CD14-positive monocyte (primary cell): ENCODE measurements around the gene APEX2. TPM values are rescaled to one million over a fixed set of nuclear protein-coding genes. Genes with fewer than 3 reads are reported as not detected.

ENCODE experiments used
- DNase-seq, 3 donors: peaks; one replicate each; pipeline ENCODE4 v3.0.0-alpha.2; 2011 to 2022
- H2AFZ ChIP-seq: 2 replicates; pipeline ENCODE4 v1.6.0; 2012; ENCODE audit warnings: mild to moderate bottlenecking, low read depth, low read length, inconsistent platforms; ENCODE audit not compliant: insufficient read depth, poor library complexity, severe bottlenecking
- H3K27ac ChIP-seq, 2 donors: 1 replicate in 1 of 2; 2 replicates in 1 of 2; pipeline ENCODE4 v1.5.1; 2012 to 2013; ENCODE audit warnings: low read length in 2 of 2, control low read depth in 1 of 2, inconsistent platforms in 1 of 2, low read depth in 1 of 2, mild to moderate bottlenecking in 1 of 2
- H3K27me3 ChIP-seq, 2 donors: one replicate each; pipeline versions ENCODE4 v1.6.0 to v1.6.1; 2011 to 2013; ENCODE audit warnings: low read length in 2 of 2; ENCODE audit not compliant: control insufficient read depth in 2 of 2, insufficient read depth in 2 of 2
- H3K36me3 ChIP-seq, 2 donors: replicated peaks in 1 of 2; 1 replicate in 1 of 2; 2 replicates in 1 of 2; pipeline versions ENCODE4 v1.5.1 to v1.6.1; 2012 to 2013; ENCODE audit warnings: low read length in 2 of 2, control low read depth in 1 of 2, inconsistent platforms in 1 of 2, mild to moderate bottlenecking in 1 of 2; ENCODE audit not compliant: insufficient read depth in 2 of 2, control insufficient read depth in 1 of 2
- H3K4me1 ChIP-seq, 2 donors: 1 replicate in 1 of 2; 2 replicates in 1 of 2; pipeline versions ENCODE4 v1.5.1 to v1.6.1; 2012 to 2013; ENCODE audit warnings: low read length in 2 of 2, control low read depth in 1 of 2, inconsistent platforms in 1 of 2, mild to moderate bottlenecking in 1 of 2, moderate library complexity in 1 of 2; ENCODE audit not compliant: insufficient read depth in 2 of 2, control insufficient read depth in 1 of 2
- H3K4me2 ChIP-seq: replicated peaks from 2 replicates; pipeline ENCODE3; 2012; ENCODE audit warnings: low read length, moderate library complexity, mild to moderate bottlenecking; ENCODE audit not compliant: poor library complexity, severe bottlenecking; ENCODE audit errors: extremely low read depth
- H3K4me3 ChIP-seq, 3 experiments: fragments of 200-600 bp in 1 of 3; sonication (generic) in 1 of 3; replicated peaks in 1 of 3; 1 replicate in 2 of 3; 2 replicates in 1 of 3; pipeline ENCODE4 v1.5.1; 2011 to 2013; ENCODE audit warnings: low read length in 3 of 3, mild to moderate bottlenecking in 3 of 3, control low read depth in 2 of 3, low read depth in 2 of 3, inconsistent platforms in 1 of 3, moderate library complexity in 1 of 3
- H3K79me2 ChIP-seq: 2 replicates; pipeline ENCODE4 v1.6.0; 2012; ENCODE audit warnings: mild to moderate bottlenecking, control low read depth, inconsistent platforms, low read length, moderate library complexity; ENCODE audit not compliant: insufficient read depth
- H3K9ac ChIP-seq: 2 replicates; pipeline ENCODE4 v1.6.0; 2017; ENCODE audit warnings: low read length, mild to moderate bottlenecking; ENCODE audit not compliant: insufficient read depth, poor library complexity, severe bottlenecking
- H3K9me3 ChIP-seq, 2 donors: replicated peaks in 1 of 2; 1 replicate in 1 of 2; 2 replicates in 1 of 2; pipeline versions ENCODE4 v1.5.1 to v1.6.1; 2012 to 2013; ENCODE audit warnings: low read length in 2 of 2, control low read depth in 1 of 2; ENCODE audit not compliant: control insufficient read depth in 1 of 2, insufficient read depth in 1 of 2
- H4K20me1 ChIP-seq: 2 replicates; pipeline ENCODE4 v1.6.0; 2012; ENCODE audit warnings: mild to moderate bottlenecking, low read length, control low read depth, moderate library complexity; ENCODE audit not compliant: insufficient read depth
- H3K27ac Mint-ChIP-seq, 7 donors: one replicate each; pipeline ENCODE4 v1.8.0; 2020; ENCODE audit warnings: mild to moderate bottlenecking in 7 of 7, mixed read lengths in 7 of 7, moderate library complexity in 6 of 7, inconsistent platforms in 2 of 7
- H3K27me3 Mint-ChIP-seq, 3 donors: one replicate each; pipeline ENCODE4 v1.8.0; 2021 to 2022; ENCODE audit warnings: low read depth in 3 of 3, mild to moderate bottlenecking in 3 of 3, mixed read lengths in 3 of 3, moderate library complexity in 3 of 3, inconsistent platforms in 1 of 3
- H3K36me3 Mint-ChIP-seq, 2 donors: one replicate each; pipeline ENCODE4 v1.8.0; 2020; ENCODE audit warnings: mixed read lengths in 2 of 2, inconsistent platforms in 1 of 2, mild to moderate bottlenecking in 1 of 2
- H3K4me1 Mint-ChIP-seq: one replicate; pipeline ENCODE4 v1.8.0; 2020; ENCODE audit warnings: mild to moderate bottlenecking, mixed read lengths
- H3K4me3 Mint-ChIP-seq, 2 donors: one replicate each; pipeline ENCODE4 v1.8.0; 2020; ENCODE audit warnings: mild to moderate bottlenecking in 2 of 2, mixed read lengths in 2 of 2, moderate library complexity in 1 of 2
- H3K9me3 Mint-ChIP-seq, 7 donors: one replicate each; pipeline ENCODE4 v1.8.0; 2020 to 2022; ENCODE audit warnings: mixed read lengths in 7 of 7, mild to moderate bottlenecking in 6 of 7, moderate library complexity in 6 of 7, inconsistent platforms in 2 of 7
- WGBS: methylation state at CpG from one replicate; pipeline ENCODE4 v1.1.5; 2013; ENCODE audit warnings: missing lambda C conversion rate; ENCODE audit not compliant: insufficient coverage; 5-methylcytosine and 5-hydroxymethylcytosine counted together
- intact Hi-C, 2 donors: fragments of 100-400 bp; cut with micrococcal nuclease; formaldehyde crosslinking; loops; one replicate each; pipeline versions ENCODE4 v1.15.0 to v1.15.1; 2023
- polyA plus RNA-seq, 3 donors: library from polyadenylated mRNA; depleted of rRNA in 1 of 3; unstranded in 2 of 3; stranded (reverse) in 1 of 3; fragments of 300-500 nt in 2 of 3; fragments of >200 nt in 1 of 3; fragmentation: Illumina TruSeq in 2 of 3; gene quantifications; 1 replicate in 2 of 3; 2 replicates in 1 of 3; pipeline ENCODE4 v1.2.3, GENCODE V29; 2012 to 2021
- TF ChIP-seq, protein P1 (sequence below): fragments of 200-600 bp; IDR thresholded peaks from one replicate; pipeline ENCODE4 v1.8.0; 2022; ENCODE audit warnings: antibody characterized with exemption, mild to moderate bottlenecking

APEX2 gene
- polyA plus RNA-seq, 3 donors = 13.3 to 17.8 (median 14.4) TPM

DNA sequence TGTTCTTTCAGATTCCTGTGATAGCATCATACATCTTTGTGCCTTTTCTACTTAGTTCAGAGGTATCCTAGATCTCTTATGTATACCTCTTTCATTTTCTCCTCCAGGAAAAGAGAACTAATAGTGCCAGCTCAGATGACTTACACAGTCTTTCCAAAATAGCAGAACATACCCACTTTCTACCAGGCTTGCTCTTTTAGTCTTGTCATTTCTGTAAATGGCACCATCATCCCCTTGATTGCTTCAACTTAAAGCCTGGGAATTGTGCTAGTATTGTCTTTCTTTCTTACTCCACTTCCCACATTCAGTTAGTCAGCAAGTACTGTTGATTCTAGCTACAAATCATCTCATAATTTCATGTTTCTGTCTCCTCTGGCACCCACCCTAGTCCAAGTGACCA, 5.1 kb downstream of the APEX2 start:
- no peak overlapping the region for H3K27ac ChIP-seq
- no peak overlapping the region for H2AFZ ChIP-seq
- peaks cover 46 to 52% of the 10 kb centered on the region in 2 donors for H3K36me3 ChIP-seq
- Mint-ChIP-seq H3K9me3 (peaks cover 0 to 6% (median 2%) of the 10 kb centered on the region in 7 donors), H3K4me1 (peaks cover 23% of the 10 kb centered on the region), H3K4me3 (no peak overlapping the region), H3K36me3 (peaks cover 43 to 45% of the 10 kb centered on the region in 2 donors), H3K27ac (no peak overlapping the region), H3K27me3 (peaks cover 0 to 5% (median 5%) of the 10 kb centered on the region in 3 donors)
- H4K20me1 ChIP-seq = no peaks in the 10 kb centered on the region
- no peak overlapping the region for H3K4me3 ChIP-seq
- H3K4me1 ChIP-seq = peaks cover 23 to 25% of the 10 kb centered on the region in 2 donors
- no peaks in the 10 kb centered on the region for H3K27me3 ChIP-seq
- H3K9ac ChIP-seq = no peak overlapping the region
- peaks cover 12% of the 10 kb centered on the region for H3K79me2 ChIP-seq
- intact Hi-C loops = loop anchor here (10.0 kb wide), 3 partner anchors 160 to 360 kb away; partner anchors contain the start of gene MAGED2 (in 1 of the 2)
- no peak overlapping the region for H3K4me2 ChIP-seq
- DNase-seq = no peak
- no peaks in the 10 kb centered on the region for H3K9me3 ChIP-seq
- TF ChIP-seq, protein P1, sequence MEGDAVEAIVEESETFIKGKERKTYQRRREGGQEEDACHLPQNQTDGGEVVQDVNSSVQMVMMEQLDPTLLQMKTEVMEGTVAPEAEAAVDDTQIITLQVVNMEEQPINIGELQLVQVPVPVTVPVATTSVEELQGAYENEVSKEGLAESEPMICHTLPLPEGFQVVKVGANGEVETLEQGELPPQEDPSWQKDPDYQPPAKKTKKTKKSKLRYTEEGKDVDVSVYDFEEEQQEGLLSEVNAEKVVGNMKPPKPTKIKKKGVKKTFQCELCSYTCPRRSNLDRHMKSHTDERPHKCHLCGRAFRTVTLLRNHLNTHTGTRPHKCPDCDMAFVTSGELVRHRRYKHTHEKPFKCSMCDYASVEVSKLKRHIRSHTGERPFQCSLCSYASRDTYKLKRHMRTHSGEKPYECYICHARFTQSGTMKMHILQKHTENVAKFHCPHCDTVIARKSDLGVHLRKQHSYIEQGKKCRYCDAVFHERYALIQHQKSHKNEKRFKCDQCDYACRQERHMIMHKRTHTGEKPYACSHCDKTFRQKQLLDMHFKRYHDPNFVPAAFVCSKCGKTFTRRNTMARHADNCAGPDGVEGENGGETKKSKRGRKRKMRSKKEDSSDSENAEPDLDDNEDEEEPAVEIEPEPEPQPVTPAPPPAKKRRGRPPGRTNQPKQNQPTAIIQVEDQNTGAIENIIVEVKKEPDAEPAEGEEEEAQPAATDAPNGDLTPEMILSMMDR = no peak

DNA sequence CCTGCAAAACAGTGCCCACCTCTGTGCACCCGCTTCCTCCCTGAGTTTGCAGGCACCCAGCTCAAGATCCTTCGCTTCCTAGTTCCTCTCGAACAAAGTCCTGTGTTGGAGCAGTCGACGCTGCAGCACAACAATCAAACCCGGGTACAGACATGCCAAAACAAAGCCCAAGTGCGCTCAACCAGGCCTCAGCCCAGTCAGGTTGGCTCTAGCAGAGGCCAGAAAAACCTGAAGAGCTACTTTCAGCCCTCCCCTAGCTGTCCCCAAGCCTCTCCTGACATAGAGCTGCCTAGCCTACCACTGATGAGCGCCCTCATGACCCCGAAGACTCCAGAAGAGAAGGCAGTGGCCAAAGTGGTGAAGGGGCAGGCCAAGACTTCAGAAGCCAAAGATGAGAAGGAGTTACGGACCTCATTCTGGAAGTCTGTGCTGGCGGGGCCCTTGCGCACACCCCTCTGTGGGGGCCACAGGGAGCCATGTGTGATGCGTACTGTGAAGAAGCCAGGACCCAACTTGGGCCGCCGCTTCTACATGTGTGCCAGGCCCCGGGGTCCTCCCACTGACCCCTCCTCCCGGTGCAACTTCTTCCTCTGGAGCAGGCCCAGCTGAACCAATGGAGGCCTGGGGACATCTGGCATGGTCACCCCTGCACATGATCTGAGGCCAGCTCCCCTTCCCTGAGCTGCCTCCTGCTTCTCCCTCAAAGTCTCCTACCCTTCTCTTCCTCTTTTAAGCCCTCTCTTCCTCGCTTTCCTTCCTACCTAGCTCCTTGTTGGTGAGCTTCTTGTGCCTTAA, 6.9 kb downstream of the APEX2 start:
- Histone ChIP-seq H3K36me3 (peaks cover 46 to 50% of the 10 kb centered on the region in 2 donors), H3K4me3 (no peak overlapping the region), H3K27ac (peak overlapping the region in 1 of 2 donors; percentile 7), H3K9ac (no peak overlapping the region), H3K27me3 (no peaks in the 10 kb centered on the region), H3K4me2 (no peak overlapping the region), H4K20me1 (no peaks in the 10 kb centered on the region), H3K79me2 (no peaks in the 10 kb centered on the region), H3K9me3 (no peaks in the 10 kb centered on the region), H2AFZ (no peak overlapping the region), H3K4me1 (peaks cover 14 to 17% of the 10 kb centered on the region in 2 donors)
- Mint-ChIP-seq H3K27me3 (peaks cover 0 to 3% (median 2%) of the 10 kb centered on the region in 3 donors), H3K36me3 (peaks cover 42 to 43% of the 10 kb centered on the region in 2 donors), H3K9me3 (peaks cover 0 to 2% (median 0%) of the 10 kb centered on the region in 7 donors), H3K27ac (peak overlapping the region in 2 of 7 donors; percentile 68 to 78), H3K4me1 (peaks cover 13% of the 10 kb centered on the region), H3K4me3 (no peak overlapping the region)
- no peak for DNase-seq
- 98% methylated on average over 11 of the region's 18 CpGs for WGBS
- intact Hi-C loops = loop anchor here (10.0 kb wide), 3 partner anchors 158 to 362 kb away; partner anchors contain the start of gene MAGED2 (in 1 of the 2)
- TF ChIP-seq, protein P1 = no peak
